H9 (cell line): Measurements from ENCODE around the gene GPS1. TPM values are rescaled to one million over a fixed set of nuclear protein-coding genes. Genes with fewer than 3 reads are reported as not detected.

Source experiments
- DNase-seq: peaks from one replicate; pipeline ENCODE4 v3.0.0-alpha.2; 2017
- H2AFZ ChIP-seq: one replicate; pipeline ENCODE4 v1.6.1; 2013; ENCODE audit warnings: mild to moderate bottlenecking, low read length, control low read depth, moderate library complexity
- H2AK5ac ChIP-seq: 2 replicates; pipeline ENCODE4 v1.6.1; 2013; ENCODE audit warnings: low read length, control low read depth, mixed read lengths; ENCODE audit not compliant: insufficient read length
- H2BK120ac ChIP-seq: one replicate; pipeline ENCODE4 v1.6.1; 2013; ENCODE audit warnings: low read depth, mild to moderate bottlenecking, low read length, control low read depth, inconsistent platforms; ENCODE audit not compliant: poor library complexity, severe bottlenecking
- H2BK12ac ChIP-seq: 2 replicates; pipeline ENCODE4 v1.6.1; 2013; ENCODE audit warnings: low read length, control low read depth, mixed read lengths, low read depth; ENCODE audit not compliant: insufficient read length
- H2BK15ac ChIP-seq: 2 replicates; pipeline ENCODE4 v1.6.1; 2013; ENCODE audit warnings: low read depth, low read length, control low read depth
- H2BK20ac ChIP-seq: one replicate; pipeline ENCODE4 v1.6.1; 2013; ENCODE audit warnings: low read depth, mild to moderate bottlenecking, low read length, control low read depth, inconsistent platforms; ENCODE audit not compliant: poor library complexity, severe bottlenecking
- H2BK5ac ChIP-seq: 2 replicates; pipeline ENCODE4 v1.6.1; 2013; ENCODE audit warnings: low read length, control low read depth, mixed read lengths; ENCODE audit not compliant: insufficient read length
- H3K14ac ChIP-seq: 2 replicates; pipeline ENCODE4 v1.6.1; 2013; ENCODE audit warnings: low read length, control low read depth; ENCODE audit not compliant: insufficient read depth
- H3K18ac ChIP-seq: 2 replicates; pipeline ENCODE4 v1.6.1; 2013; ENCODE audit warnings: low read depth, mild to moderate bottlenecking, mixed read lengths, low read length, control low read depth; ENCODE audit not compliant: insufficient read length
- H3K23ac ChIP-seq: 2 replicates; pipeline ENCODE4 v1.6.1; 2013; ENCODE audit warnings: low read length, control low read depth, mixed read lengths, low read depth; ENCODE audit not compliant: insufficient read length
- H3K23me2 ChIP-seq: 2 replicates; pipeline ENCODE4 v1.6.1; 2013; ENCODE audit warnings: low read depth, mild to moderate bottlenecking, mixed read lengths, low read length, control low read depth; ENCODE audit not compliant: insufficient read length, poor library complexity, severe bottlenecking
- H3K27ac ChIP-seq: 2 replicates; pipeline ENCODE4 v1.5.1; 2013; ENCODE audit warnings: low read length, control low read depth, mixed read lengths, low read depth; ENCODE audit not compliant: insufficient read length
- H3K27me3 ChIP-seq: 2 replicates; pipeline ENCODE4 v1.6.1; 2013; ENCODE audit warnings: low read length, control low read depth, inconsistent platforms; ENCODE audit not compliant: insufficient read depth
- H3K4ac ChIP-seq: 2 replicates; pipeline ENCODE4 v1.6.1; 2013; ENCODE audit warnings: low read depth, mild to moderate bottlenecking, control low read depth, inconsistent platforms, low read length, moderate library complexity
- H3K4me1 ChIP-seq: 2 replicates; pipeline ENCODE4 v1.6.1; 2013; ENCODE audit warnings: low read length, control low read depth, inconsistent platforms; ENCODE audit not compliant: insufficient read depth
- H3K4me2 ChIP-seq: 2 replicates; pipeline ENCODE4 v1.6.1; 2013; ENCODE audit warnings: low read length, control low read depth, mixed read lengths; ENCODE audit not compliant: insufficient read length, insufficient read depth
- H3K56ac ChIP-seq: 2 replicates; pipeline ENCODE4 v1.6.1; 2013; ENCODE audit warnings: low read depth, mild to moderate bottlenecking, mixed read lengths, low read length, control low read depth; ENCODE audit not compliant: insufficient read length
- H3K79me1 ChIP-seq: 2 replicates; pipeline ENCODE4 v1.6.1; 2013; ENCODE audit warnings: low read depth, mild to moderate bottlenecking, moderate library complexity, low read length, control low read depth, inconsistent platforms; ENCODE audit not compliant: insufficient read depth, poor library complexity, severe bottlenecking
- H3K79me2 ChIP-seq: 2 replicates; pipeline ENCODE4 v1.6.1; 2013; ENCODE audit warnings: low read length, control low read depth, inconsistent platforms; ENCODE audit not compliant: insufficient read depth
- H3K9ac ChIP-seq: 2 replicates; pipeline ENCODE4 v1.6.1; 2013; ENCODE audit warnings: low read length, control low read depth, mixed read lengths; ENCODE audit not compliant: insufficient read length; ENCODE audit errors: extremely low read depth
- H3K9me3 ChIP-seq: one replicate; pipeline ENCODE4 v1.6.1; 2013; ENCODE audit warnings: low read depth, low read length, inconsistent platforms; ENCODE audit not compliant: control insufficient read depth
- H3T11ph ChIP-seq: one replicate; pipeline ENCODE4 v1.6.1; 2013; ENCODE audit warnings: mild to moderate bottlenecking, low read length, control low read depth, inconsistent platforms
- H4K20me1 ChIP-seq: one replicate; pipeline ENCODE4 v1.6.1; 2013; ENCODE audit not compliant: control insufficient read depth, insufficient read length, insufficient read depth
- H4K5ac ChIP-seq: 2 replicates; pipeline ENCODE4 v1.6.1; 2013; ENCODE audit warnings: low read depth, mild to moderate bottlenecking, mixed read lengths, low read length, control low read depth; ENCODE audit not compliant: insufficient read length
- H4K8ac ChIP-seq: replicated peaks from 2 replicates; pipeline ENCODE4 v1.6.1; 2013; ENCODE audit warnings: low read length, control low read depth, mixed read lengths, low read depth; ENCODE audit not compliant: insufficient read length
- H4K91ac ChIP-seq: 2 replicates; pipeline ENCODE4 v1.6.1; 2013; ENCODE audit warnings: low read depth, mild to moderate bottlenecking, moderate library complexity, mixed read lengths, low read length, control low read depth; ENCODE audit not compliant: insufficient read length
- H3K27ac Mint-ChIP-seq, 3 experiments: 2 replicates in 2 of 3; 3 replicates in 1 of 3; pipeline ENCODE4 v1.8.0; 2020 to 2021; ENCODE audit warnings: mixed read lengths in 3 of 3, mild to moderate bottlenecking in 1 of 3, moderate library complexity in 1 of 3
- H3K27me3 Mint-ChIP-seq: 2 replicates; pipeline ENCODE4 v1.8.0; 2021; ENCODE audit warnings: low read depth, mild to moderate bottlenecking, moderate library complexity, mixed read lengths
- H3K36me3 Mint-ChIP-seq, 3 experiments: 2 replicates in 2 of 3; 3 replicates in 1 of 3; pipeline ENCODE4 v1.8.0; 2020 to 2021; ENCODE audit warnings: low read depth in 3 of 3, mixed read lengths in 3 of 3; ENCODE audit not compliant: insufficient read depth in 1 of 3
- H3K4me1 Mint-ChIP-seq, 2 experiments: 2 replicates each; pipeline ENCODE4 v1.8.0; 2020; ENCODE audit warnings: mixed read lengths in 2 of 2
- H3K4me3 Mint-ChIP-seq, 2 experiments: 2 replicates in 1 of 2; 3 replicates in 1 of 2; pipeline ENCODE4 v1.8.0; 2020 to 2021; ENCODE audit warnings: mild to moderate bottlenecking in 2 of 2, mixed read lengths in 2 of 2, moderate library complexity in 1 of 2
- H3K9me3 Mint-ChIP-seq, 2 experiments: 2 replicates in 1 of 2; 3 replicates in 1 of 2; pipeline ENCODE4 v1.8.0; 2020; ENCODE audit warnings: mild to moderate bottlenecking in 2 of 2, mixed read lengths in 2 of 2, moderate library complexity in 1 of 2
- WGBS: extraction: QIAGEN DNeasy Blood & Tissue Kit; methylation state at CpG from one replicate; pipeline ENCODE4 v1.1.7; 2013; ENCODE audit warnings: missing lambda C conversion rate, low lambda C conversion rate, mixed read lengths; ENCODE audit not compliant: insufficient read length; ENCODE audit errors: extremely low coverage; 5-methylcytosine and 5-hydroxymethylcytosine counted together
- total RNA-seq: library from RNA; stranded (reverse); gene quantifications from 2 replicates; pipeline ENCODE4 v1.2.1, GENCODE V29; 2021
- TF ChIP-seq, protein P1 (sequence below): fragments of 200-600 bp; sonication (generic); conservative IDR thresholded peaks from 3 replicates; pipeline ENCODE4 v1.8.0; 2021; ENCODE audit warnings: antibody characterized with exemption, mild to moderate bottlenecking

The GPS1 gene
- total RNA-seq, 1 experiment from 2014 or later, result 164 TPM

DNA sequence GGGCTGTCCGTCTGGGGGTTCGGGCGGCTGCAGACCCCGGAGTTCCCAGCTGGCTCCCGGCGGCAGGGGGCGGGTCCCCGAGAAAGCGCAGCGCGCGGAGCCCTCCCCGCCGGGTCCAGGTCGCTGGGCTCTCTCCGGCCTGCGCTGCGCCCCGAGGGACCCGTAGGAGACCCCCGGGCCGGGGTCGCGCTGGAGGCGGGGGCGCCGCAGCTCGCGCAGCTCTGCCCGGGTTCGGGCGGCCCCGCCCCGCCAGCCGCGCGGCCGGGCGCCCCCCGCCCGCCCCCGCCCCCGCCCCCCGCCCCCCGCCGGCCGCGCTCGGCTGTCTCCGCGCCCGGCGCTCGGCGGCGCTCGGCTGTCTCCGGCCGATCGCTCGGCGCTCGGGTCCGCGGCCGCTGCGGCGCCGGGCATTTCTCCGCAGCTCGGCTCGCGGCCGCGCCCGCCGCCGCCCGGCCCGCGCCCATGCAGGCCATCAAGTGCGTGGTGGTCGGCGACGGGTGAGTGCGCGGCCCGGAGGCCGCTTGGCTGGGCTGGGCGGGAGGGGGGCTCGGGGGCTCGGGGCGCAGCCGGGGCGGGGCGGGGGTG is 20.3 kb upstream of the GPS1 start, which contains the start of gene RAC3:
RAC3 (plus strand) TSS at position 376 of the 582 bp plus-strand sequence; CDS start at position 460, 84 bp downstream.
- Histone ChIP-seq H2BK5ac (no peak within 1 kb of the TSS), H3K27ac (no peak within 1 kb of the TSS), H4K8ac (no peak within 1 kb of the TSS), H2BK15ac (no peak within 1 kb of the TSS), H2BK120ac (no peak within 1 kb of the TSS), H3K4me1 (no peaks in the 10 kb centered on the region), H3K4ac (no peak within 1 kb of the TSS), H2BK20ac (no peak within 1 kb of the TSS), H4K91ac (no peak within 1 kb of the TSS), H3K9me3 (no peaks in the 10 kb centered on the region), H3K56ac (no peak within 1 kb of the TSS), H3K23ac (no peak within 1 kb of the TSS), H3K14ac (peak within 1 kb of the TSS; percentile 66; the same call in 1 of the 2 replicates), H4K20me1 (no peaks in the 10 kb centered on the region), H3K79me1 (no peaks in the 10 kb centered on the region), H3K4me2 (peak within 1 kb of the TSS; percentile 65), H2BK12ac (no peak within 1 kb of the TSS), H2AFZ (no peak within 1 kb of the TSS), H2AK5ac (no peak within 1 kb of the TSS), H3K23me2 (peaks cover 8% of the 10 kb centered on the region), H3K79me2 (no peaks in the 10 kb centered on the region), H3K9ac (peak within 1 kb of the TSS; percentile 55), H4K5ac (no peak within 1 kb of the TSS), H3K27me3 (no peaks in the 10 kb centered on the region; the same call in 1 of the 2 replicates), H3T11ph (no peak within 1 kb of the TSS), H3K18ac (peak within 1 kb of the TSS; percentile 7)
- Mint-ChIP-seq H3K27me3 (peaks cover 2% of the 10 kb centered on the region; the same call in 1 of the 2 replicates), H3K4me3 (peak within 1 kb of the TSS; percentile 63 to 81), H3K9me3 (no peaks in the 10 kb centered on the region), H3K4me1 (peaks cover 2 to 19% of the 10 kb centered on the region in 2 experiments), H3K36me3 (peaks cover 8 to 24% (median 16%) of the 10 kb centered on the region in 3 experiments; a peak in 6 of 7 replicates), H3K27ac (no peak within 1 kb of the TSS)
- TF ChIP-seq, protein P1, sequence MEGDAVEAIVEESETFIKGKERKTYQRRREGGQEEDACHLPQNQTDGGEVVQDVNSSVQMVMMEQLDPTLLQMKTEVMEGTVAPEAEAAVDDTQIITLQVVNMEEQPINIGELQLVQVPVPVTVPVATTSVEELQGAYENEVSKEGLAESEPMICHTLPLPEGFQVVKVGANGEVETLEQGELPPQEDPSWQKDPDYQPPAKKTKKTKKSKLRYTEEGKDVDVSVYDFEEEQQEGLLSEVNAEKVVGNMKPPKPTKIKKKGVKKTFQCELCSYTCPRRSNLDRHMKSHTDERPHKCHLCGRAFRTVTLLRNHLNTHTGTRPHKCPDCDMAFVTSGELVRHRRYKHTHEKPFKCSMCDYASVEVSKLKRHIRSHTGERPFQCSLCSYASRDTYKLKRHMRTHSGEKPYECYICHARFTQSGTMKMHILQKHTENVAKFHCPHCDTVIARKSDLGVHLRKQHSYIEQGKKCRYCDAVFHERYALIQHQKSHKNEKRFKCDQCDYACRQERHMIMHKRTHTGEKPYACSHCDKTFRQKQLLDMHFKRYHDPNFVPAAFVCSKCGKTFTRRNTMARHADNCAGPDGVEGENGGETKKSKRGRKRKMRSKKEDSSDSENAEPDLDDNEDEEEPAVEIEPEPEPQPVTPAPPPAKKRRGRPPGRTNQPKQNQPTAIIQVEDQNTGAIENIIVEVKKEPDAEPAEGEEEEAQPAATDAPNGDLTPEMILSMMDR, result no peak
- no CpG with 5 or more reads among the region's 96 CpGs for WGBS
- no peak for DNase-seq
